KBM-7 (cell line): ENCODE data around the gene HIKESHI.
"Not testable (repeated sequence)": the region's sequence is repeated elsewhere in the genome, so short reads cannot be mapped to it uniquely, and the experiment has no call there.

ENCODE experiments used
- DNase-seq: peaks from one replicate; pipeline ENCODE4 v3.0.0-alpha.2; 2015
- in situ Hi-C: fragments of 300-500 bp; cut with MboI; formaldehyde crosslinking; loops from 2 replicates; pipeline ENCODE4 v1.14.3; 2020; ENCODE audit warnings: low sequenced_read_pairs, low pct_unique_long_range_greater_than_20kb, mixed read lengths

Gene HIKESHI

GRCh38 chr11:86302092-86302793 lies at the start of gene HIKESHI:
Gene HIKESHI (plus strand): TSS chr11:86302240. CDS start chr11:86302449, 209 bp downstream.
- peak; percentile 94 for DNase-seq
- in situ Hi-C loops, result no loop called here

- in situ Hi-C loops, result no loop called here
- DNase-seq, result no peak
Measured at GRCh38 chr11:86255896-86256295, 46.1 kb upstream of the HIKESHI start.

GRCh38 chr11:86256608-86257007 lies 45.4 kb upstream of the HIKESHI start:
- in situ Hi-C loops, result no loop called here
- DNase-seq, result no peak

- in situ Hi-C loops, result no loop called here
- DNase-seq, result no peak
Measured at GRCh38 chr11:86257446-86257845, 44.6 kb upstream of the HIKESHI start.

- in situ Hi-C loops, result no loop called here
- no peak for DNase-seq
Measured at GRCh38 chr11:86259730-86260129, 42.3 kb upstream of the HIKESHI start.

GRCh38 chr11:86261328-86261727 lies 40.7 kb upstream of the HIKESHI start:
- in situ Hi-C loops, result no loop called here
- no peak for DNase-seq

GRCh38 chr11:86262387-86262786 lies 39.7 kb upstream of the HIKESHI start:
- in situ Hi-C loops, result no loop called here

GRCh38 chr11:86264649-86265048 lies 37.4 kb upstream of the HIKESHI start:
- no peak for DNase-seq
- in situ Hi-C loops, result no loop called here

More at GRCh38 chr11:86262387-86262786, 39.7 kb upstream of the HIKESHI start:
- no peak for DNase-seq

GRCh38 chr11:86265194-86265593 lies 36.8 kb upstream of the HIKESHI start:
- in situ Hi-C loops, result no loop called here

GRCh38 chr11:86269645-86270044 lies 32.4 kb upstream of the HIKESHI start:
- DNase-seq, result no peak
- in situ Hi-C loops, result no loop called here

More at GRCh38 chr11:86265194-86265593, 36.8 kb upstream of the HIKESHI start:
- no peak for DNase-seq

GRCh38 chr11:86274503-86274902 lies 27.5 kb upstream of the HIKESHI start:
- in situ Hi-C loops, result no loop called here
- DNase-seq, result no peak

GRCh38 chr11:86274999-86275398 lies 27.0 kb upstream of the HIKESHI start:
- in situ Hi-C loops, result no loop called here
- no peak for DNase-seq

- DNase-seq, result no peak
- in situ Hi-C loops, result no loop called here
Measured at GRCh38 chr11:86275493-86276370, 26.3 kb upstream of the HIKESHI start.

GRCh38 chr11:86277741-86278140 lies 24.3 kb upstream of the HIKESHI start:
- in situ Hi-C loops, result no loop called here
- no peak for DNase-seq

- DNase-seq, result no peak
- in situ Hi-C loops, result no loop called here
Measured at GRCh38 chr11:86278226-86278625, 23.8 kb upstream of the HIKESHI start.

- in situ Hi-C loops, result no loop called here
- no peak for DNase-seq
Measured at GRCh38 chr11:86279747-86280146, 22.3 kb upstream of the HIKESHI start.

- in situ Hi-C loops, result no loop called here
- no peak for DNase-seq
Measured at GRCh38 chr11:86287468-86287796, 14.6 kb upstream of the HIKESHI start.

- DNase-seq, result no peak
- in situ Hi-C loops, result no loop called here
Measured at GRCh38 chr11:86288776-86289507, 13.1 kb upstream of the HIKESHI start.

GRCh38 chr11:86289508-86290280 lies 12.3 kb upstream of the HIKESHI start:
- in situ Hi-C loops, DNase-seq: not testable (repeated sequence)
